Mucosa of rectum (tissue), 2 donors: ENCODE data around the gene STAMBPL1.

Experiments used
- H3K27ac ChIP-seq, 2 donors: one replicate each; pipeline ENCODE4 v1.7.0; 2013; ENCODE audit warnings: inconsistent platforms in 2 of 2, low read depth in 2 of 2, low read length in 2 of 2
- H3K27me3 ChIP-seq, 2 donors: one replicate each; pipeline ENCODE4 v1.7.0; 2013; ENCODE audit warnings: low read length in 2 of 2; ENCODE audit not compliant: control insufficient read depth in 2 of 2, insufficient read depth in 2 of 2
- H3K36me3 ChIP-seq, 2 donors: one replicate each; pipeline ENCODE4 v1.7.0; 2013; ENCODE audit warnings: low read length in 2 of 2; ENCODE audit not compliant: control insufficient read depth in 2 of 2, insufficient read depth in 2 of 2
- H3K4me1 ChIP-seq, 2 donors: one replicate each; pipeline ENCODE4 v1.7.0; 2013; ENCODE audit warnings: low read length in 2 of 2, mild to moderate bottlenecking in 1 of 2; ENCODE audit not compliant: control insufficient read depth in 2 of 2, insufficient read depth in 2 of 2
- H3K4me3 ChIP-seq, 2 donors: one replicate each; pipeline ENCODE4 v1.7.0; 2013; ENCODE audit warnings: low read length in 2 of 2
- H3K9ac ChIP-seq, 2 donors: one replicate each; pipeline ENCODE4 v1.7.0; 2013; ENCODE audit warnings: low read length in 2 of 2, low read depth in 1 of 2, mild to moderate bottlenecking in 1 of 2
- H3K9me3 ChIP-seq, 2 donors: one replicate each; pipeline ENCODE4 v1.7.0; 2013; ENCODE audit warnings: low read length in 2 of 2; ENCODE audit not compliant: control insufficient read depth in 2 of 2
- donor health status: healthy.
- donor health status: Normal muscosa, but diverticular disease.

STAMBPL1 gene

GRCh38 chr10:88838766-88839350 is 41.2 kb upstream of the STAMBPL1 start:
- H3K27me3 ChIP-seq: no peaks in the 10 kb centered on the region
- no peak overlapping the region for H3K9ac ChIP-seq
- H3K4me1 ChIP-seq: peaks cover 0 to 6% of the 10 kb centered on the region in 2 donors
- H3K9me3 ChIP-seq: no peaks in the 10 kb centered on the region
- no peak overlapping the region for H3K27ac ChIP-seq
- no peaks in the 10 kb centered on the region for H3K36me3 ChIP-seq
- no peak overlapping the region for H3K4me3 ChIP-seq

- Histone ChIP-seq H3K27ac (no peak overlapping the region), H3K27me3 (no peaks in the 10 kb centered on the region), H3K4me1 (peaks cover 0 to 6% of the 10 kb centered on the region in 2 donors)
Observed at GRCh38 chr10:88840104-88840503, 39.9 kb upstream of the STAMBPL1 start.

GRCh38 chr10:88840881-88841280 is 39.2 kb upstream of the STAMBPL1 start:
- Histone ChIP-seq H3K9me3 (no peaks in the 10 kb centered on the region), H3K9ac (no peak overlapping the region), H3K4me3 (no peak overlapping the region), H3K4me1 (peaks cover 0 to 4% of the 10 kb centered on the region in 2 donors), H3K36me3 (no peaks in the 10 kb centered on the region), H3K27me3 (no peaks in the 10 kb centered on the region), H3K27ac (no peak overlapping the region)

More at GRCh38 chr10:88840104-88840503, 39.9 kb upstream of the STAMBPL1 start:
- H3K4me3 ChIP-seq: no peak overlapping the region
- no peaks in the 10 kb centered on the region for H3K36me3 ChIP-seq
- no peaks in the 10 kb centered on the region for H3K9me3 ChIP-seq
- no peak overlapping the region for H3K9ac ChIP-seq

- no peaks in the 10 kb centered on the region for H3K36me3 ChIP-seq
- no peaks in the 10 kb centered on the region for H3K27me3 ChIP-seq
- H3K4me3 ChIP-seq: no peak overlapping the region
- no peak overlapping the region for H3K27ac ChIP-seq
- no peaks in the 10 kb centered on the region for H3K9me3 ChIP-seq
- H3K9ac ChIP-seq: no peak overlapping the region
- no peaks in the 10 kb centered on the region for H3K4me1 ChIP-seq
Observed at GRCh38 chr10:88841316-88842111, 38.5 kb upstream of the STAMBPL1 start.

GRCh38 chr10:88843171-88843570 is 36.9 kb upstream of the STAMBPL1 start:
- no peak overlapping the region for H3K9ac ChIP-seq
- H3K9me3 ChIP-seq: no peaks in the 10 kb centered on the region
- H3K27me3 ChIP-seq: no peaks in the 10 kb centered on the region
- no peaks in the 10 kb centered on the region for H3K36me3 ChIP-seq
- H3K4me3 ChIP-seq: no peak overlapping the region
- peaks cover under 1 to 1% of the 10 kb centered on the region in 2 donors for H3K4me1 ChIP-seq
- no peak overlapping the region for H3K27ac ChIP-seq

- H3K27ac ChIP-seq: peak overlapping the region in 1 of 2 donors; percentile 26
Observed at GRCh38 chr10:88848499-88848898, 31.5 kb upstream of the STAMBPL1 start.

GRCh38 chr10:88849234-88849633 is 30.8 kb upstream of the STAMBPL1 start:
- H3K27me3 ChIP-seq: no peaks in the 10 kb centered on the region
- H3K27ac ChIP-seq: no peak overlapping the region
- no peak overlapping the region for H3K4me3 ChIP-seq

More at GRCh38 chr10:88848499-88848898, 31.5 kb upstream of the STAMBPL1 start:
- Histone ChIP-seq H3K4me1 (peaks cover 3 to 28% of the 10 kb centered on the region in 2 donors), H3K27me3 (no peaks in the 10 kb centered on the region), H3K4me3 (peak overlapping the region in 1 of 2 donors; percentile 21), H3K36me3 (no peaks in the 10 kb centered on the region), H3K9me3 (no peaks in the 10 kb centered on the region), H3K9ac (peak overlapping the region in 1 of 2 donors; percentile 5)

GRCh38 chr10:88850712-88851111 is 29.3 kb upstream of the STAMBPL1 start:
- Histone ChIP-seq H3K4me3 (peak overlapping the region; percentile 55 to 69), H3K36me3 (no peaks in the 10 kb centered on the region), H3K27me3 (no peaks in the 10 kb centered on the region), H3K9me3 (no peaks in the 10 kb centered on the region), H3K9ac (peak overlapping the region; percentile 48 to 64), H3K4me1 (peaks cover 5 to 33% of the 10 kb centered on the region in 2 donors), H3K27ac (peak overlapping the region; percentile 77 to 87)

More at GRCh38 chr10:88849234-88849633, 30.8 kb upstream of the STAMBPL1 start:
- no peaks in the 10 kb centered on the region for H3K9me3 ChIP-seq
- peak overlapping the region; percentile 5 to 18 for H3K9ac ChIP-seq
- no peaks in the 10 kb centered on the region for H3K36me3 ChIP-seq
- peaks cover 3 to 28% of the 10 kb centered on the region in 2 donors for H3K4me1 ChIP-seq

- peak within 1 kb of the TSS; percentile 77 to 87 for H3K27ac ChIP-seq
- H3K4me1 ChIP-seq: peaks cover 5 to 33% of the 10 kb centered on the region in 2 donors
- H3K27me3 ChIP-seq: no peaks in the 10 kb centered on the region
- peak within 1 kb of the TSS; percentile 48 to 64 for H3K9ac ChIP-seq
- H3K9me3 ChIP-seq: no peaks in the 10 kb centered on the region
- peak within 1 kb of the TSS; percentile 61 to 69 for H3K4me3 ChIP-seq
- H3K36me3 ChIP-seq: no peaks in the 10 kb centered on the region
Observed at GRCh38 chr10:88851706-88852105, 28.3 kb upstream of the STAMBPL1 start, which contains the start of gene ANKRD22. Gene ANKRD22 (minus strand): TSS chr10:88851844. CDS start chr10:88851607, 237 bp downstream.

GRCh38 chr10:88852327-88852726 is 27.7 kb upstream of the STAMBPL1 start:
- H3K27me3 ChIP-seq: no peaks in the 10 kb centered on the region
- H3K27ac ChIP-seq: peak overlapping the region; percentile 1 to 38
- peak overlapping the region in 1 of 2 donors; percentile 34 for H3K4me3 ChIP-seq
- H3K9me3 ChIP-seq: no peaks in the 10 kb centered on the region
- peaks cover 5 to 33% of the 10 kb centered on the region in 2 donors for H3K4me1 ChIP-seq
- no peaks in the 10 kb centered on the region for H3K36me3 ChIP-seq
- H3K9ac ChIP-seq: peak overlapping the region in 1 of 2 donors; percentile 64
